Liver (tissue), 9 donors: ENCODE measurements around the gene ADGRV1. TPM values are rescaled to one million over a fixed set of nuclear protein-coding genes. Genes with fewer than 3 reads are reported as not detected.

ENCODE experiments used
- DNase-seq: peaks from one replicate; pipeline ENCODE4 v3.0.0-alpha.2; 2017; ENCODE audit warnings: low spot score
- H3K27ac ChIP-seq, 2 donors: one replicate each; pipeline ENCODE4 v1.7.0; 2013; ENCODE audit warnings: inconsistent platforms in 2 of 2, low read length in 2 of 2, control low read depth in 1 of 2, low read depth in 1 of 2, mild to moderate bottlenecking in 1 of 2
- H3K27me3 ChIP-seq, 4 donors: one replicate each; pipeline versions ENCODE4 v1.6.1 to v1.7.0; 2013; ENCODE audit warnings: low read length in 3 of 4, inconsistent platforms in 1 of 4, mild to moderate bottlenecking in 1 of 4, moderate library complexity in 1 of 4; ENCODE audit not compliant: control insufficient read depth in 4 of 4, insufficient read depth in 4 of 4
- H3K36me3 ChIP-seq, 4 donors: one replicate each; pipeline versions ENCODE4 v1.6.1 to v1.7.0; 2013; ENCODE audit warnings: low read length in 3 of 4, mild to moderate bottlenecking in 3 of 4, low read depth in 1 of 4, moderate library complexity in 1 of 4; ENCODE audit not compliant: control insufficient read depth in 4 of 4, insufficient read depth in 3 of 4
- H3K4me1 ChIP-seq, 4 donors: one replicate each; pipeline versions ENCODE4 v1.6.1 to v1.7.0; 2013; ENCODE audit warnings: low read length in 3 of 4, mild to moderate bottlenecking in 3 of 4, moderate library complexity in 1 of 4; ENCODE audit not compliant: control insufficient read depth in 4 of 4, insufficient read depth in 4 of 4
- H3K4me3 ChIP-seq, 3 donors: one replicate each; pipeline versions ENCODE4 v1.6.1 to v1.7.0; 2013; ENCODE audit warnings: low read length in 3 of 3, control low read depth in 1 of 3, low read depth in 1 of 3, mild to moderate bottlenecking in 1 of 3
- H3K9ac ChIP-seq, 2 donors: one replicate each; pipeline ENCODE4 v1.7.0; 2013; ENCODE audit warnings: low read length in 2 of 2, mild to moderate bottlenecking in 2 of 2, moderate library complexity in 2 of 2, control low read depth in 1 of 2, low read depth in 1 of 2
- H3K9me3 ChIP-seq, 4 donors: one replicate each; pipeline versions ENCODE4 v1.6.1 to v1.7.0; 2013; ENCODE audit warnings: low read length in 3 of 4; ENCODE audit not compliant: control insufficient read depth in 4 of 4
- EGR1 ChIP-seq, 2 donors: IDR thresholded peaks; 2 replicates each; pipeline ENCODE4 v1.6.1; 2016 to 2018; ENCODE audit warnings: antibody characterized with exemption in 2 of 2, low read depth in 2 of 2
- FOXA1 ChIP-seq: IDR thresholded peaks from 2 replicates; pipeline ENCODE4 v1.6.1; 2016; ENCODE audit warnings: antibody characterized with exemption
- FOXA2 ChIP-seq: IDR thresholded peaks from 2 replicates; pipeline ENCODE4 v1.6.1; 2016; ENCODE audit warnings: antibody characterized with exemption
- GABPA ChIP-seq, 2 donors: IDR thresholded peaks in 1 of 2; conservative IDR thresholded peaks in 1 of 2; 2 replicates each; pipeline ENCODE4 v1.6.1; 2016; ENCODE audit warnings: antibody characterized with exemption in 2 of 2, mild to moderate bottlenecking in 1 of 2, moderate library complexity in 1 of 2
- HNF4A ChIP-seq, 2 donors: conservative IDR thresholded peaks; 2 replicates each; pipeline ENCODE4 v1.6.1; 2016; ENCODE audit warnings: antibody characterized with exemption in 2 of 2, mild to moderate bottlenecking in 2 of 2
- HNF4G ChIP-seq: IDR thresholded peaks from 2 replicates; pipeline ENCODE4 v1.6.1; 2016; ENCODE audit warnings: antibody characterized with exemption
- JUND ChIP-seq, 2 donors: IDR thresholded peaks; 2 replicates each; pipeline ENCODE4 v1.6.1; 2016; ENCODE audit warnings: antibody characterized with exemption in 2 of 2
- NR2F2 ChIP-seq: IDR thresholded peaks from 2 replicates; pipeline ENCODE4 v1.6.1; 2016; ENCODE audit warnings: antibody characterized with exemption
- RAD21 ChIP-seq, 2 donors: IDR thresholded peaks; 2 replicates each; pipeline ENCODE4 v1.6.1; 2016; ENCODE audit warnings: antibody characterized with exemption in 2 of 2, mild to moderate bottlenecking in 2 of 2
- RXRA ChIP-seq, 2 donors: IDR thresholded peaks; 2 replicates each; pipeline ENCODE4 v1.6.1; 2017 to 2018; ENCODE audit warnings: antibody characterized with exemption in 2 of 2, mild to moderate bottlenecking in 1 of 2
- SP1 ChIP-seq: IDR thresholded peaks from 2 replicates; pipeline ENCODE4 v1.6.1; 2018; ENCODE audit warnings: antibody characterized with exemption, mild to moderate bottlenecking
- TAF1 ChIP-seq: conservative IDR thresholded peaks from 2 replicates; pipeline ENCODE4 v1.6.1; 2016; ENCODE audit warnings: antibody characterized with exemption, mild to moderate bottlenecking
- YY1 ChIP-seq: IDR thresholded peaks from 2 replicates; pipeline ENCODE4 v1.6.1; 2016; ENCODE audit warnings: antibody characterized with exemption, mild to moderate bottlenecking
- WGBS: extraction: QIAGEN DNeasy Blood & Tissue Kit; methylation state at CpG from one replicate; pipeline ENCODE4 v1.1.7; 2013; 5-methylcytosine and 5-hydroxymethylcytosine counted together
- polyA plus RNA-seq, 2 donors: library from polyadenylated mRNA; stranded (reverse) in 1 of 2; unstranded in 1 of 2; fragments of 200-250 nt in 1 of 2; fragments of >200 nt in 1 of 2; fragmentation: Nextera tagmentation in 1 of 2; extraction: Ambion mirVana in 1 of 2; gene quantifications; one replicate each; pipeline versions ENCODE4 v1.2.1 to v1.2.3, GENCODE V29; 2013 to 2015
- total RNA-seq, 2 donors: library from RNA; depleted of rRNA; stranded (reverse); fragments of >200 nt; gene quantifications; one replicate each; pipeline ENCODE4 v1.2.3, GENCODE V29; 2014
- TF ChIP-seq, protein P1 (sequence below): IDR thresholded peaks from 2 replicates; pipeline ENCODE4 v1.6.1; 2016; ENCODE audit warnings: antibody characterized with exemption, mild to moderate bottlenecking
- TF ChIP-seq, protein P2 (sequence below): IDR thresholded peaks from 2 replicates; pipeline ENCODE4 v1.6.1; 2016; ENCODE audit warnings: antibody characterized with exemption
- TF ChIP-seq, protein P3 (sequence below): fragments of 150-350 bp; IDR thresholded peaks from 2 replicates; pipeline ENCODE4 v1.5.1; 2017; ENCODE audit warnings: improper control_type of control experiment, low read depth, low read length; ENCODE audit not compliant: missing input control
- TF ChIP-seq, protein P4 (sequence below): IDR thresholded peaks from 2 replicates; pipeline ENCODE4 v1.6.1; 2016; ENCODE audit warnings: antibody characterized with exemption
- TF ChIP-seq, protein P5 (sequence below): IDR thresholded peaks from 2 replicates; pipeline ENCODE4 v1.6.1; 2016; ENCODE audit warnings: antibody characterized with exemption
- donor health status: healthy.
- donor health status: healthy.
- donor health status: healthy.
- donor health status: healthy.
- donor health status: healthy.

ADGRV1 gene
- total and polyA plus RNA-seq, 4 donors, result 5.1 to 15.5 (median 9.6) TPM

DNA sequence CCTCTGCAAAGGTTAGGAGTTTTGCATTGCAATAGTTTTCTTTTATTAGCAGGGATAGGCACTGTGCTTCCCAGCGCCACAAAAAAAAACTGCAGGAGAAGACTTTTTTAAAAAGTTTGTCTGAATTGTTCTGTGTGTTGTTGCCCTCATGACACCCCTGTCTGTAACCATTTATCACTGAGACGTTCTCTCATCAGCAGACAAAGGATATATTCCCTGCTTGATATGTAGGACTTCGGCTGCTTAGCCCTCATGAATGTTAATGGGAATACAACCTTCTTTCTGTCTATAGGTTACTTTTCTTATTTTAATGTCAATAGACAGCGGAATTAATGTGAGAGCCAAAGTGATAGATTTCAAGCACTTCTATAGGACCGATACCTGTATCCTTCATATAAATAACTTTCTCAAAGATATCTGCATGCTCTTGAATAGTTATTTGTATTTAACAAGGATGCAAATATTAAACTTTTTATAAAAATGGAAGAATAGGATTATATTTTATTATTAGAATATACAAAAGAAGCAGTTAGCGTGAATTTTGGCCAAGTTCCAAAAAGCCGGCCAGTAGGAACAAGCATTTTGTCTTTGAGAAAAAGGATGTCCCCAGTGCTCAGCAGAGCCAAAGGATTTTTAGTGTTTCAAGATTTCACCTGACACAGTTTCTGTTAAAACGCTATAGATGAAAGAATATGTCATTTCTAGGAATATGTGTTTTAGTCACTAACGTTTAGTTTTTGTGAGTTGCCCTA lies 27.7 kb upstream of the ADGRV1 start:
- peaks cover 3 to 34% (median 18%) of the 10 kb centered on the region in 4 donors for H3K4me1 ChIP-seq
- H3K27ac ChIP-seq, result peak overlapping the region in 1 of 2 donors; percentile 99
- H3K27me3 ChIP-seq, result peaks cover 0 to 3% (median 0%) of the 10 kb centered on the region in 4 donors
- peak overlapping the region in 1 of 2 donors; percentile 45 for H3K9ac ChIP-seq
- peak overlapping the region in 1 of 3 donors; percentile 21 for H3K4me3 ChIP-seq
- no peaks in the 10 kb centered on the region for H3K36me3 ChIP-seq
- WGBS, result 44% methylated on average over 9 of the region's 9 CpGs
- H3K9me3 ChIP-seq, result no peaks in the 10 kb centered on the region
- DNase-seq, result no peak
- TF ChIP-seq YY1 (no peak), GABPA (IDR thresholded peaks at IDR 0.05 in 1 of 2, conservative IDR thresholded peaks at IDR 0.05 in 1 of 2) (no peak), FOXA2 (no peak), HNF4G (no peak), NR2F2 (no peak), JUND (IDR thresholded peaks at IDR 0.05) (no peak), EGR1 (IDR thresholded peaks at IDR 0.05; ENCODE audit: low read depth in 2 of 2) (no peak), FOXA1 (no peak), RXRA (IDR thresholded peaks at IDR 0.05) (no peak)
- TF ChIP-seq, protein P1, sequence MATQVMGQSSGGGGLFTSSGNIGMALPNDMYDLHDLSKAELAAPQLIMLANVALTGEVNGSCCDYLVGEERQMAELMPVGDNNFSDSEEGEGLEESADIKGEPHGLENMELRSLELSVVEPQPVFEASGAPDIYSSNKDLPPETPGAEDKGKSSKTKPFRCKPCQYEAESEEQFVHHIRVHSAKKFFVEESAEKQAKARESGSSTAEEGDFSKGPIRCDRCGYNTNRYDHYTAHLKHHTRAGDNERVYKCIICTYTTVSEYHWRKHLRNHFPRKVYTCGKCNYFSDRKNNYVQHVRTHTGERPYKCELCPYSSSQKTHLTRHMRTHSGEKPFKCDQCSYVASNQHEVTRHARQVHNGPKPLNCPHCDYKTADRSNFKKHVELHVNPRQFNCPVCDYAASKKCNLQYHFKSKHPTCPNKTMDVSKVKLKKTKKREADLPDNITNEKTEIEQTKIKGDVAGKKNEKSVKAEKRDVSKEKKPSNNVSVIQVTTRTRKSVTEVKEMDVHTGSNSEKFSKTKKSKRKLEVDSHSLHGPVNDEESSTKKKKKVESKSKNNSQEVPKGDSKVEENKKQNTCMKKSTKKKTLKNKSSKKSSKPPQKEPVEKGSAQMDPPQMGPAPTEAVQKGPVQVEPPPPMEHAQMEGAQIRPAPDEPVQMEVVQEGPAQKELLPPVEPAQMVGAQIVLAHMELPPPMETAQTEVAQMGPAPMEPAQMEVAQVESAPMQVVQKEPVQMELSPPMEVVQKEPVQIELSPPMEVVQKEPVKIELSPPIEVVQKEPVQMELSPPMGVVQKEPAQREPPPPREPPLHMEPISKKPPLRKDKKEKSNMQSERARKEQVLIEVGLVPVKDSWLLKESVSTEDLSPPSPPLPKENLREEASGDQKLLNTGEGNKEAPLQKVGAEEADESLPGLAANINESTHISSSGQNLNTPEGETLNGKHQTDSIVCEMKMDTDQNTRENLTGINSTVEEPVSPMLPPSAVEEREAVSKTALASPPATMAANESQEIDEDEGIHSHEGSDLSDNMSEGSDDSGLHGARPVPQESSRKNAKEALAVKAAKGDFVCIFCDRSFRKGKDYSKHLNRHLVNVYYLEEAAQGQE, result no peak

DNA sequence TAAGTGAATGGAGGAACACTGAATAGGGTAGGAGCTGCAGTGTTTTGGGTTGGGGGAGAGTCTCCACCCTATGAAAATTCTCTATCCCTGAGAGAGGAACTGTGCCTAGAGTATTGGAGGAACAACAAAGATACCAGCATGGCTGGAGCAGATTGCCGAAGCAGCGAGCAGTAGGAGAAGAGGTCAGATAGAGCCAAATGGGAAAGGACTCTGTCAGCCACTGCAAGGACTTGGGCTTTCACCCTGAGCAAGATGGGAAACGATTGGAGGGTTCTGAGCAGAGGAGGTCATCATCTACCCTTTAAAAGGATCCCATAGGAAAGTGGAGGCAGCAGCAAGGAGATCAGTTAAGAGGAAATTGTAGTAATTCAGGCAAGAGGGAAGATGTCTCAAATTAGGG lies 24.8 kb upstream of the ADGRV1 start:
- Histone ChIP-seq H3K4me3 (no peak overlapping the region), H3K27ac (no peak overlapping the region), H3K9me3 (no peaks in the 10 kb centered on the region), H3K4me1 (peaks cover 0 to 14% (median 8%) of the 10 kb centered on the region in 4 donors), H3K9ac (no peak overlapping the region), H3K36me3 (no peaks in the 10 kb centered on the region), H3K27me3 (peaks cover 0 to 3% (median 0%) of the 10 kb centered on the region in 4 donors)
- no peak for DNase-seq
- TF ChIP-seq NR2F2 (no peak), RAD21 (IDR thresholded peaks at IDR 0.05) (no peak), RXRA (IDR thresholded peaks at IDR 0.05) (no peak), HNF4G (no peak), FOXA2 (no peak), EGR1 (IDR thresholded peaks at IDR 0.05; ENCODE audit: low read depth in 2 of 2) (no peak), JUND (IDR thresholded peaks at IDR 0.05) (no peak), YY1 (no peak), SP1 (no peak), TAF1 (no peak), FOXA1 (no peak), HNF4A (conservative IDR thresholded peaks at IDR 0.05) (no peak), GABPA (IDR thresholded peaks at IDR 0.05 in 1 of 2, conservative IDR thresholded peaks at IDR 0.05 in 1 of 2) (no peak)
- TF ChIP-seq, protein P2, sequence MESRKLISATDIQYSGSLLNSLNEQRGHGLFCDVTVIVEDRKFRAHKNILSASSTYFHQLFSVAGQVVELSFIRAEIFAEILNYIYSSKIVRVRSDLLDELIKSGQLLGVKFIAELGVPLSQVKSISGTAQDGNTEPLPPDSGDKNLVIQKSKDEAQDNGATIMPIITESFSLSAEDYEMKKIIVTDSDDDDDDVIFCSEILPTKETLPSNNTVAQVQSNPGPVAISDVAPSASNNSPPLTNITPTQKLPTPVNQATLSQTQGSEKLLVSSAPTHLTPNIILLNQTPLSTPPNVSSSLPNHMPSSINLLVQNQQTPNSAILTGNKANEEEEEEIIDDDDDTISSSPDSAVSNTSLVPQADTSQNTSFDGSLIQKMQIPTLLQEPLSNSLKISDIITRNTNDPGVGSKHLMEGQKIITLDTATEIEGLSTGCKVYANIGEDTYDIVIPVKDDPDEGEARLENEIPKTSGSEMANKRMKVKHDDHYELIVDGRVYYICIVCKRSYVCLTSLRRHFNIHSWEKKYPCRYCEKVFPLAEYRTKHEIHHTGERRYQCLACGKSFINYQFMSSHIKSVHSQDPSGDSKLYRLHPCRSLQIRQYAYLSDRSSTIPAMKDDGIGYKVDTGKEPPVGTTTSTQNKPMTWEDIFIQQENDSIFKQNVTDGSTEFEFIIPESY, result no peak
- TF ChIP-seq, protein P3, sequence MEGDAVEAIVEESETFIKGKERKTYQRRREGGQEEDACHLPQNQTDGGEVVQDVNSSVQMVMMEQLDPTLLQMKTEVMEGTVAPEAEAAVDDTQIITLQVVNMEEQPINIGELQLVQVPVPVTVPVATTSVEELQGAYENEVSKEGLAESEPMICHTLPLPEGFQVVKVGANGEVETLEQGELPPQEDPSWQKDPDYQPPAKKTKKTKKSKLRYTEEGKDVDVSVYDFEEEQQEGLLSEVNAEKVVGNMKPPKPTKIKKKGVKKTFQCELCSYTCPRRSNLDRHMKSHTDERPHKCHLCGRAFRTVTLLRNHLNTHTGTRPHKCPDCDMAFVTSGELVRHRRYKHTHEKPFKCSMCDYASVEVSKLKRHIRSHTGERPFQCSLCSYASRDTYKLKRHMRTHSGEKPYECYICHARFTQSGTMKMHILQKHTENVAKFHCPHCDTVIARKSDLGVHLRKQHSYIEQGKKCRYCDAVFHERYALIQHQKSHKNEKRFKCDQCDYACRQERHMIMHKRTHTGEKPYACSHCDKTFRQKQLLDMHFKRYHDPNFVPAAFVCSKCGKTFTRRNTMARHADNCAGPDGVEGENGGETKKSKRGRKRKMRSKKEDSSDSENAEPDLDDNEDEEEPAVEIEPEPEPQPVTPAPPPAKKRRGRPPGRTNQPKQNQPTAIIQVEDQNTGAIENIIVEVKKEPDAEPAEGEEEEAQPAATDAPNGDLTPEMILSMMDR, result no peak
- TF ChIP-seq, protein P1, result no peak
- TF ChIP-seq, protein P4, sequence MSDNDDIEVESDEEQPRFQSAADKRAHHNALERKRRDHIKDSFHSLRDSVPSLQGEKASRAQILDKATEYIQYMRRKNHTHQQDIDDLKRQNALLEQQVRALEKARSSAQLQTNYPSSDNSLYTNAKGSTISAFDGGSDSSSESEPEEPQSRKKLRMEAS, result no peak
- TF ChIP-seq, protein P5, sequence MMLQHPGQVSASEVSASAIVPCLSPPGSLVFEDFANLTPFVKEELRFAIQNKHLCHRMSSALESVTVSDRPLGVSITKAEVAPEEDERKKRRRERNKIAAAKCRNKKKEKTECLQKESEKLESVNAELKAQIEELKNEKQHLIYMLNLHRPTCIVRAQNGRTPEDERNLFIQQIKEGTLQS, result no peak
- 72% methylated on average over 3 of the region's 3 CpGs for WGBS
